AG09309 (cell line): ENCODE data around the gene HERPUD1.

Experiments used
- DNase-seq: peaks from one replicate; pipeline ENCODE4 v3.0.0-alpha.2; 2010; ENCODE audit warnings: low read depth
- H3K4me3 ChIP-seq: 2 replicates; pipeline ENCODE4 v1.5.1; 2011; ENCODE audit warnings: mild to moderate bottlenecking, low read depth, low read length, moderate library complexity; ENCODE audit not compliant: control insufficient read depth
- TF ChIP-seq, protein P1 (sequence below): IDR thresholded peaks from 2 replicates; pipeline ENCODE4 v1.5.1; 2011; ENCODE audit warnings: mild to moderate bottlenecking, low read depth, low read length, inconsistent platforms; ENCODE audit not compliant: insufficient read depth, control insufficient read depth; ENCODE audit errors: missing control alignments

HERPUD1 gene

DNA sequence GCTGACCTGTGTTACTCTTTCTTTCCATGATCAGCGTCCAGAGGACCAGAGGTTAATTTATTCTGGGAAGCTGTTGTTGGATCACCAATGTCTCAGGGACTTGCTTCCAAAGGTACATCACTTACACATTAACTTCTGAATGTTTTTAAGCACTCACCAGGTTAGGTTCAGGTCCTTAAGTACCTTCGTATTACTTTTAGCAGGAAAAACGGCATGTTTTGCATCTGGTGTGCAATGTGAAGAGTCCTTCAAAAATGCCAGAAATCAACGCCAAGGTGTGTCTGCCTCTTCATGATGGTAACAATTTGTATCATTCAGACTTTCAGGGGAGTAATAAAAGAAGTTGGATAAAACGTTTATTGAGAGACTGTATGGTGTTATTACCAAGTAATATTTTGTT, 3.3 kb downstream of the HERPUD1 start:
- peak overlapping the region; percentile 91 for H3K4me3 ChIP-seq
- DNase-seq, result no peak
- TF ChIP-seq, protein P1, sequence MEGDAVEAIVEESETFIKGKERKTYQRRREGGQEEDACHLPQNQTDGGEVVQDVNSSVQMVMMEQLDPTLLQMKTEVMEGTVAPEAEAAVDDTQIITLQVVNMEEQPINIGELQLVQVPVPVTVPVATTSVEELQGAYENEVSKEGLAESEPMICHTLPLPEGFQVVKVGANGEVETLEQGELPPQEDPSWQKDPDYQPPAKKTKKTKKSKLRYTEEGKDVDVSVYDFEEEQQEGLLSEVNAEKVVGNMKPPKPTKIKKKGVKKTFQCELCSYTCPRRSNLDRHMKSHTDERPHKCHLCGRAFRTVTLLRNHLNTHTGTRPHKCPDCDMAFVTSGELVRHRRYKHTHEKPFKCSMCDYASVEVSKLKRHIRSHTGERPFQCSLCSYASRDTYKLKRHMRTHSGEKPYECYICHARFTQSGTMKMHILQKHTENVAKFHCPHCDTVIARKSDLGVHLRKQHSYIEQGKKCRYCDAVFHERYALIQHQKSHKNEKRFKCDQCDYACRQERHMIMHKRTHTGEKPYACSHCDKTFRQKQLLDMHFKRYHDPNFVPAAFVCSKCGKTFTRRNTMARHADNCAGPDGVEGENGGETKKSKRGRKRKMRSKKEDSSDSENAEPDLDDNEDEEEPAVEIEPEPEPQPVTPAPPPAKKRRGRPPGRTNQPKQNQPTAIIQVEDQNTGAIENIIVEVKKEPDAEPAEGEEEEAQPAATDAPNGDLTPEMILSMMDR, result no peak

DNA sequence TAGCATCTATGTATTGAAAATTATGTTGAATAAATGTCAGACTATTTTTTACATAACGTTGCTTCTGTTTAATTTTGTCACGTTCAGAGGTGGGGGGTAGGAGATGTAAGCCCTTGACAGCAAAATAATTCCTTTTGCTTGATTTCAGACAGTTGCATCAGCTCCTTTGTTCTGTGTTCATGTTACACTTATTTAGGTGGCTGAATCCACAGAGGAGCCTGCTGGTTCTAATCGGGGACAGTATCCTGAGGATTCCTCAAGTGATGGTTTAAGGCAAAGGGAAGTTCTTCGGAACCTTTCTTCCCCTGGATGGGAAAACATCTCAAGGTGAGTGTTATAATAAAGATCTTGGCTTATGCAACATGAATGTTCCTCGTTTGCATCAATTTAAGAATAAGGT, 4.5 kb downstream of the HERPUD1 start:
- H3K4me3 ChIP-seq, result peak overlapping the region; percentile 19
- TF ChIP-seq, protein P1, result no peak
- DNase-seq, result peak; percentile 45

DNA sequence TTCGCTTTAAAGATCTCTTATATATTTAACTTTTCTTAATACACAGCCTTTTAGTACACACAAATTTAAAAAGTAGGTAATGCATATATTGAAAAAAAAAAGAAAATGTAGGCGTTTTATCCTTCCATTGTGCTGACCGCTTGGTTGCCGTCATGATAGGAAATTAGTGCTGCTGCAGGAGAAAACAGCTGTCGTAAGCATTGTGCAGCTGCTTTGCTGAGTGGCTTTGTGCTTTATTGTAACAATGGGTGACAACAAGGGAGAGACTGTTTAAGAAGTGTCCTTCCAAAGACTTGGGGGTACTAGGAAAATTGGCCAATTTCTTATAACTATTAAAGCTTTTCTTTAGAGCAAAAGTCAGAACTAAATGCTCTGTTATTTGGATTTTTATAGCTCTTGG, 5.0 kb downstream of the HERPUD1 start:
- TF ChIP-seq, protein P1, result no peak
- no peak overlapping the region for H3K4me3 ChIP-seq
- DNase-seq, result no peak

DNA sequence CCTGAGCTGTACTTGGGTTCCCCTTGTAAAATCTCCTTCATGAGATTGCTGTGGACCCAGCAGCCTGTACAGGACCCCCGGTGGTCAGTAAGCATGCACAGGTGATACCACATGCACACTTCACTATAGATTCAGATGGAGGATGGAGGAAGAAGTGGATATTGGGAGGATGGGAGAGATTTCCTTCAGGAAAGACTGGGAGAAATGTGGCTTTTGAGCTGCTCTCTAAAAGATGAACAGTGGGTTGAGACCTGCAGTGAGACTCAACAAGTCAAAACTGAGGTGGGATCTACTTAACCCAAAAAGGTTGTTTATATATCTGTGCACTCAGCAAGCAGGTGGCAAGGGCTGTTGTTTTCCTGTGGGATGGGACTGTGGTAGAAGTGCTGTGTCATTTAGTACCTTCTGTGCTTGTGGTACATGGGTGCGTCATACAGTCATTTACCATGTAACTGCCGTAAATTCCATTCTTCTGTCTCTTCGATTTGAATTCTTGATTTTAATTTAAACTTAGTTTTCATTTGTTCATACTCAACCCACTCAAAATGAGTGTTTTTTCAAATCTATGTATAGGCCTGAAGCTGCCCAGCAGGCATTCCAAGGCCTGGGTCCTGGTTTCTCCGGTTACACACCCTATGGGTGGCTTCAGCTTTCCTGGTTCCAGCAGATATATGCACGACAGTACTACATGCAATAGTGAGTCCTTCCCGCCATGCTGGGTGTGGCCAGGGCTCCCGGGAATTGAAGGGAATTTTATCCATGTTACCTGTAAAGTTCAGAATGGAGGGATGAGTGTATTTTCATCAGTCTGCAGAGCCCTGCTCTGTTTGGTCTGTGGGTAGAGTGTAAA, 6.9 kb downstream of the HERPUD1 start:
- no peak overlapping the region for H3K4me3 ChIP-seq
- TF ChIP-seq, protein P1, result no peak
- no peak for DNase-seq

DNA sequence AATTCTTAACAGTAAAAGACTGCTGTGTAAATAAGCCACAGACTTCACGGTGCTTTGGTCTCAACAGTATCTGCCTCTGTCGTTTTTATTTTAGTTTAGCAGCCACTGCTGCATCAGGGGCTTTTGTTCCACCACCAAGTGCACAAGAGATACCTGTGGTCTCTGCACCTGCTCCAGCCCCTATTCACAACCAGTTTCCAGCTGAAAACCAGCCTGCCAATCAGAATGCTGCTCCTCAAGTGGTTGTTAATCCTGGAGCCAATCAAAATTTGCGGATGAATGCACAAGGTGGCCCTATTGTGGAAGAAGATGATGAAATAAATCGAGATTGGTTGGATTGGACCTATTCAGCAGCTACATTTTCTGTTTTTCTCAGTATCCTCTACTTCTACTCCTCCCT, 7.9 kb downstream of the HERPUD1 start:
- no peak for DNase-seq
- H3K4me3 ChIP-seq, result no peak overlapping the region
- TF ChIP-seq, protein P1, result no peak

DNA sequence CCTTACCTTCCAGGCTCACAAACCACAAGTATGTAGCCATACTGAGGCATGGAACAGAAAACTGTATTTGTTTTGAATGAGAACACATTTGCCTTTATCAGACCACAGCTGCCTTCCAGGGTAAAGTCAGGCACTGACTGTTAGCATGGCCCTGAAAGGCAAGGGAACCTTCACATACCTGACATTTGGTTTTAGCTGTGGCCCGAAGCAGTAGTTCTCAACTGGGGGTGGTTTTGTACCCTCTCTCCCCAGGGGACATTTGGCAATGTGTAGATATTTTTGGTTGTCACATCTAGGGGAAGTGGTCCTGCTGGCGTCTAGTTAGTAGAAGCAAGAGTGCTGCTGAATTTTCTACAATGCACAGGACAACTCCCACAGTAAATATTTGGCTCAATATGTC, 9.2 kb downstream of the HERPUD1 start:
- TF ChIP-seq, protein P1, result no peak
- DNase-seq, result no peak
- H3K4me3 ChIP-seq, result no peak overlapping the region
